DMS 273 (cell line): Measurements from ENCODE around the gene CCDC190.
"Not testable (repeated sequence)": the region's sequence is repeated elsewhere in the genome, so short reads cannot be mapped to it uniquely, and the experiment has no call there.

Source experiments
- DNase-seq: peaks from one replicate; lab custom pipeline; 2025; ENCODE audit not compliant: unreplicated experiment; lab: John Stamatoyannopoulos, UW

The CCDC190 gene

DNA sequence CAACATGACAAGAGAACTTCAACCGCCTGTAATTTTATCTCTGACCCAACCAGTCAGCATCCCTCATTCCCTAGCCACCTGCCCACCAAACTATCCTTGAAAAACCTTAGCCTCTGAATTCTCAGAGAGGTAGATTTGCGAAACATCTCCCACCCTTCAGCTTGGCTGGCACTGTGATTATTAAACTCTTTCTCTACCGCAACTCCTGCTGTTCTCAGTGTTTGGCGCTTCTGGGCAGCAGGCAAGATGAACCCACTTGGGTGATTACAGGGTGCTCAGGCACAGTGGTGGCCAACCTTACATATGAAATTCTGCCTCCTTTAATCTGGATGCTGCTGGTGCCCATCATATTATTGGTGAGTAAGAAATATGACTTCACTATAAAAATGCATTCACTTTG lies 22.1 kb downstream of the CCDC190 start:
- DNase-seq: no peak

DNA sequence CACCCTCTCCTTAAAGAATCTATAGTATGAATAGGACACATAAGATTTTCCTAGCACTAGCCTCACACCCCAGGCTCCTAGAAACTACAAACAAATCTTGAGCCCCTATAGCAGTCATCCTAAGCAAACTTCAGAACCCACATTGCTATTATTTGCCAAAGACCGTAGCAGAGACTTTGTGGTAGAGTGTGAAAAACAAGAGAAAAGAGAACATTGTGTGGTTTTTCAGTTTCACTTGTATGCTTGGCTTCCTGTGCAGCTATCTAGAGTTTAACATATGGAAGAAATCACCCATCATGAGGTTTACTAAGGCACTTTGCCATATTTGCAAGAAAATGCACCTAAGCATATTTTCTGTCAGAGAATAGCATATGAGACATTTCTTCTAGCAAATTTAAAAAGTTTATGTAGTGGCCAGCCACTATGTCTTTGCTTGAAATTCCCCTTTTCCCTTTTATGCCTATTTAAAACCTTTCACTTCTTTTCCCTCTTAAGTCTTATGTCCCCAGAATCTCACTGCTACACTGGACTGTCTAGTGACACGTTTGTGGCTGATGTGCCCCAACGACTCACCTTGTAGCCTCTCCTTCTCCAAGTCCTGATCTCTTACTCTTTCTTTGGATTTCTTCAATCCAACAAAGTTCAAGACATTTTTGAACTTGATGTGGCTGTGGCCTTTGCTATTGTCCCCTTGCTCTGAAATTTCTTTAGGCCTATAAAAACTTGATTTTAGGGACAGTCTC lies 25.6 kb downstream of the CCDC190 start:
- no peak for DNase-seq

DNA sequence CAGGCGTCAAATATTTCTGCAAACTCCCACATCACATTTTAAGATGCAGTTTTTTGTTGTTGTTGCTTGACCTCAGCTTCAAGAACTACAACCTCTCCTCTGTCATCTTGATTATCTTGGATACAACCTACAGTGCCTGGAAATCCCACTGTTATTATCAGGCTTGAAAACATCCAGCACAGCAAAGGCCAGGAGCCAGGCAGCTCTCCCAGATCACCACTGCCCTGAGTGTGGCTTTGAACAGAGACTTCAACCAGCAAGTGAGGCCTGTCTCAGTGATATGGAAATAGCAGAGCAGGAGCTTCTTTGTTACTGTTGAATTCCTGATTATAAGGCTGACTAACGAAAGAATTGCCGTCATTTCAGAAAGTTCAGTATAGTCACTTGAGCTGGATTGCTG lies 28.5 kb downstream of the CCDC190 start:
- no peak for DNase-seq

DNA sequence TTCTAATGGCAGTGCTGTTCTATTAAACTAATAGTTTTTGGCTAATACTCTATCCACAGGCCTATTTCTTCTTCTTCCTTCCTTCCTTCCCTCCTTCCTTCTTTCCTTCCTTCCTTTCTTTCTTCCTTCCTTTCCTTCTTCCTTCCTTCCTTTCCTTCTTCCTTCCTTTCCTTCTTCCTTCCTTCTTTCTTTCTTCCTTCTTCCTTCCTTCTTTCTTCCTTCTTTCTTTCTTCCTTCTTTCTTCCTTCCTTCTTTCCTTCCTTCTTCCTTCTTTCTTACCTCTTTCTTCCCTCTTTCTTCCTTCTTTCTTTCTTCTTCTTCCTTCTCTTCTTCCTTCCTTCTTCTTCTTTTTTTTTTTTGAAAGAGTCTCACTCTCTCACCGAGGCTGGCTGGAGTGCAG lies 31.7 kb downstream of the CCDC190 start:
- DNase-seq: no peak

DNA sequence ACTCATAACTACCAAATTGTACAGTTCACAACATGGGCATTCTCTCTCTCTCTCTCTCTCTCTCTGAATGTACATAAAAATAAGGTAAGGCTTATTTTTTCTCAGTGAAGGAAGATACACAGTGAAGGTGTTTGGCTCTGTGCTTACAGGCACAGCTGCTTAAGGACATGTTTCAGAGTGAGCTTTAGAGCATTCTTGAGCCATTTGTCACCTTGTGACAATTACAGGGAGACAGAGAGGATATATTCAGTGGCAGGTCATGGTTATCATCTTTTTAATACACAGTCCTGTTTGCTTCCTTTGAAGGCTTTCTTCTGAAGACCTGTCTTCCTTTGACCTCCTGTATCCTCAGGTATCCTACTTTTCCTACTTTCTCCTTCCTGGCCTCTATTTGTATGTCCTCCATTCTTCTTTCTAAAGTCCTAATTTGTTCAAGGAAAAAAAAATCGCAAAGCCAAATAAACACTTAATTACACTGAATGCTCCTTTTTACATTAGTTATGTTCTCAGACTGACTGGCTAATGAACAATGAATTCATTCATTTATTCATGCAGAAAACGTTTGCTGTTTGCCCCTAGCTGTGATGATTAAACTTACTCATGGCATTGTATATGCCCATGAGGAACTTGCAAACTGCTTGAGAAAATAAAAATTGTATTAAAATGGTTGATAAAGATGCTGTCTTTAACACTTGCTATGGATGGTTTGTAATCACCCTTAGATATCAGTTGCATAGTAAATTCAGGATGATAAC lies 37.0 kb downstream of the CCDC190 start:
- no peak for DNase-seq

DNA sequence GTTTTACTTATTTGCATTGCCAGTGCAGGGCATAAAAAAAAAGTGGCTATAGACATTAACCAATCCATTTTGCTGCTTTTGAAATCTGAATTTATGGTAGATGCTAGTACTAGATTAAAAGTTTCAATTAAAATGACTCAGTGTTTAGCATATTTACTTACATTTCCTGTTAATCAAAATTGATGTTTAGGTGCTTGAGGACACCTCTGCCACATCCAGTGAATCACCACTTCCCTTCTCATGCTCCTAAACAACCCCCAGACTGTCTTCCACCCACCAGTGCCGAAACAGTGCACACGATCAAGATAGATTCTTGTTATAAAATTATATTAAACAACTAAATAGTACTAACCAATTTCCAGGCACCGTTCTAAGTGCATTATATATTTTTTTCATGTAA lies 37.7 kb downstream of the CCDC190 start:
- no peak for DNase-seq

DNA sequence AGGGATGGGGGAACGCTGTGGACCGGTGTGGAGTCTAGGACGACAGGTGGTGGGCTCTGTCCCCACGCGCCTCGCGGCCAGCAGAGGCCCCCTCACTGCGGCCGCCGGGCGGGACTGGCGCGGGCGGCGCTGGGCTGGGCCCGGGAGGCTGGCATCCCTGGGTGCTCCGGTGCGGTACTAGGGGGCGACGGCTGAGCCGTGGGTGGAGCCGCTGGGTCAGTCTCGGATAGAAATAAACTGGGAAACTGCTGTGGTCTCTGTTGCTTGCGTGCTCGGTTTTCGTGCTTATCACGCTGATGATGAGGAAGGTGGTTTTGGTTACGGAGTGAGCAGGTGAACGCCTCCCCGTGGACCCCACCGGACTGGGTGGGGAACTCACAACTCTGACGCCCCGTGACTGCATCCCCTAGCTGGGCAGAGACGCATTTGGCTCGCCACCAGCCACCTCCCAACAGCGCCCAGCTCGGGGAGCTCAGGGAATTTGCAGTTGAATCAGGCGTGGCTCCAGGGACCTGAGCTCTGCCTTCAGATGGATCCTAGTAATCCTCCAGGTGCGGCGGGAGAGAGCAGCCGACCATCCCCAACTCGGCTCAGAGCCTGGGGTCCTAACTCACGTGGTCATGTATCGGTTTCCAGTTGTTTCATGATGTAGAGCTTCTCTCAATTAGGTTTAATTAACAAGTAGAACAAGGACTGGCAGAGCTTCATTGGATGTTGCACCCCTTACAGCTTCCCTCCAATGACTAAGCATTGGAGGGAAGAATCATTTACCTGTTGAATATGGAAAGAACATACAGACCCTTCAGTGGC lies 38.4 kb downstream of the CCDC190 start:
- peak; percentile 73 for DNase-seq

DNA sequence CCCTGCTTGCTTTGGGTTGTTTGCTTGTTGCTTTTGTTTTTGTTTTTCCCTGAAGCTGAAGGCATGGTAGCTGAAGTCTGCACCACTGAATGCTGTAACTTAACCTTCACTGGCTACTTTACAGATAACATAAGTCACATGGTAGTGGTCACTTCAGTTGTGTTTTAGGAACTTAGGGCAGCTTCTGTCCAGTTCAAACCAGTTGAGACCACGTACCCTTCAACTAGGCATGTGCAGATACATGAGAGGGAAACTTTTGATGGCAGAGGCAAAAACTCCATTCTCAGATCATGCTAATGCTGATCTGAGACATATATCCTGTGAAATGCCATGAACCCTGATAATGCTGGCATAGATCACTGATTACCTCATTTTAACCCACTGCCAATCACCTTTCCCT lies 42.3 kb downstream of the CCDC190 start:
- not testable (repeated sequence) for DNase-seq

DNA sequence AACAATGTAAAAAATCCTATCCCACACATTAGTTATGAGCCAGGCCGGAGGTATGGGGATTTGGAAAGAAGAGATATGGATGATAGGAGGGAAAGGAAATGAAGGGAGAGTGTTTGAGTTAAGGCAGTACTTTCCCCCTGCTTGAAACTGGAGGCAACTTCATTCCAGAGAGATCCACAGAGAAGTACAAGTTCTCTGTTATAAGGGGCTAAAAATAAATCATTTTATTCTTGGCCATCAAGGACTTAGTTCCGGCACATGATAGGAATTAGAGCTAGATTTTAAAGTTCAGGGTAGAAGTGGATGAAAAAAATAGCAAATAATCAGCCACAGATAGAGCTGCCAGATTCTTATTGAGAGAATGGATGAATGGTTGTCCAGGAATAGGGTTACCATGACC lies 42.8 kb downstream of the CCDC190 start:
- DNase-seq: not testable (repeated sequence)

DNA sequence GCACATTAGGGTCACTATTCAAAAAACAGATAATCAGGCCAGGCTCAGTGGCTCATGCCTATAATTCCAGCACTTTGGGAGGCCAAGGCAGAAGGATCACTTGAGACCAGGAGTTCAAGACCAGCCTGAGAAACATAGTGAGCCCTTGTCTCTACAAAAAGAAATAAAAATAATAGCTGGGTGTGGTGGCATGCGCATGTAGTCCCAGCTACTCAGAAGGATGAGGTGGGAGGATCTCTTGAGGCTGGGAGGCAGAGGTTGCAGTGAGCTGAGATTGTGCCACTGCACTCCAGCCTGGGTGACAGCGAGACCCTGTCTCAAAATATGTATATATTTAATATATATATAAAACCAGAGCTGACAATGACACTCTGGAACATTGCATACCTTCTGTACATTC lies 48.6 kb downstream of the CCDC190 start:
- not testable (repeated sequence) for DNase-seq

DNA sequence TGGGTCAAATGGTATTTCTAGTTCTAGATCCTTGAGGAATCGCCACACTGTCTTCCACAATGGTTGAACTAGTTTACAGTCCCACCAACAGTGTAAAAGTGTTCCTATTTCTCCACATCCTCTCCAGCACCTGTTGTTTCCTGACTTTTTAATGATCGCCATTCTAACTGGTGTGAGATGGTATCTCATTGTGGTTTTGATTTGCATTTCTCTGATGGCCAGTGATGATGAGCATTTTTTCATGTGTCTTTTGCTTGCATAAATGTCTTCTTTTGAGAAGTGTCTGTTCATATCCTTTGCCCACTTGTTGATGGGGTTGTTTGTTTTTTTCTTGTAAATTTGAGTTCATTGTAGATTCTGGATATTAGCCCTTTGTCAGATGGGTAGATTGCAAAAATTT lies 53.5 kb downstream of the CCDC190 start:
- DNase-seq: not testable (repeated sequence)
